HEK293 (cell line): ENCODE measurements around the gene KLHDC10.

ENCODE experiments used
- CTCF ChIA-PET: fragments of 350-600 bp; formaldehyde crosslinking; extraction: SDS; loops from one replicate; lab custom pipeline; 2021; ENCODE audit warnings: antibody characterized with exemption; lab: Yijun Ruan, JAX
- POLR2A ChIA-PET: fragments of 300-600 bp; formaldehyde crosslinking; extraction: SDS; loops from one replicate; lab custom pipeline; 2020; ENCODE audit warnings: antibody characterized with exemption, inconsistent platforms; lab: Yijun Ruan, JAX
- H3K27ac ChIP-seq: fragments of 200-500 bp; sonication (Bioruptor generic); 2 replicates; pipeline ENCODE4 v1.5.1; 2014; ENCODE audit warnings: low read depth, low read length, control low read depth, inconsistent platforms; ENCODE audit errors: extremely low read depth
- H3K36me3 ChIP-seq, 2 experiments: fragments of 200-500 bp in 1 of 2; sonication (Bioruptor generic) in 1 of 2; 1 replicate in 1 of 2; 2 replicates in 1 of 2; pipeline ENCODE4 v1.5.1; 2014 to 2017; ENCODE audit warnings: inconsistent platforms in 2 of 2, low read length in 2 of 2; ENCODE audit not compliant: control insufficient read depth in 2 of 2, insufficient read depth in 1 of 2
- H3K4me1 ChIP-seq: fragments of 200-500 bp; sonication (Bioruptor generic); 2 replicates; pipeline ENCODE4 v1.5.1; 2014; ENCODE audit warnings: mild to moderate bottlenecking, low read length, inconsistent platforms; ENCODE audit not compliant: control insufficient read depth, insufficient read depth
- H3K4me3 ChIP-seq: 2 replicates; pipeline ENCODE4 v1.5.1; 2011; ENCODE audit warnings: low read depth, mild to moderate bottlenecking, control low read depth, low read length, moderate library complexity
- H3K9me3 ChIP-seq: fragments of 200-500 bp; sonication (Bioruptor generic); 2 replicates; pipeline ENCODE4 v1.5.1; 2014; ENCODE audit warnings: low read depth, low read length, inconsistent platforms; ENCODE audit not compliant: control insufficient read depth, insufficient read depth
- BCL11B ChIP-seq: fragments of 450-650 bp; formaldehyde crosslinking; IDR thresholded peaks from 2 replicates; pipeline ENCODE4 v1.5.1; 2016; ENCODE audit warnings: low read depth, missing biosample characterization, missing genetic modification characterization
- GLIS1 ChIP-seq: fragments of 450-650 bp; formaldehyde crosslinking; IDR thresholded peaks from 2 replicates; pipeline ENCODE4 v1.5.1; 2016; ENCODE audit warnings: missing biosample characterization, missing genetic modification characterization
- HOXA7 ChIP-seq: sonication (generic); formaldehyde crosslinking; IDR thresholded peaks from 2 replicates; pipeline ENCODE4 v1.8.1; 2022; ENCODE audit warnings: missing genetic modification reagents, borderline replicate concordance
- INSM2 ChIP-seq: fragments of 450-650 bp; formaldehyde crosslinking; IDR thresholded peaks from 2 replicates; pipeline ENCODE4 v1.5.1; 2016; ENCODE audit warnings: missing biosample characterization, missing genetic modification characterization
- KLF16 ChIP-seq: fragments of 450-650 bp; formaldehyde crosslinking; IDR thresholded peaks from 2 replicates; pipeline ENCODE4 v1.5.1; 2017; ENCODE audit warnings: missing biosample characterization, missing genetic modification characterization
- SP3 ChIP-seq: fragments of 450-650 bp; formaldehyde crosslinking; IDR thresholded peaks from 2 replicates; pipeline ENCODE4 v1.5.1; 2016; ENCODE audit warnings: missing biosample characterization, missing genetic modification characterization
- TCF7L2 ChIP-seq: IDR thresholded peaks from 2 replicates; pipeline ENCODE4 v1.6.1; 2011; ENCODE audit warnings: low read depth, mild to moderate bottlenecking, inconsistent platforms, low read length, moderate library complexity, borderline replicate concordance
- TRIM28 ChIP-seq: IDR thresholded peaks from 2 replicates; pipeline ENCODE4 v1.6.1; 2011; ENCODE audit warnings: low read length, control low read depth, borderline replicate concordance
- WT1 ChIP-seq: fragments of 450-650 bp; formaldehyde crosslinking; IDR thresholded peaks from 2 replicates; pipeline ENCODE4 v1.5.1; 2016; ENCODE audit warnings: missing biosample characterization, missing genetic modification characterization
- YY1 ChIP-seq: fragments of 450-650 bp; formaldehyde crosslinking; IDR thresholded peaks from 2 replicates; pipeline ENCODE4 v1.5.1; 2018; ENCODE audit warnings: missing biosample characterization, missing genetic modification characterization
- ZBTB21 ChIP-seq: fragments of 450-650 bp; formaldehyde crosslinking; IDR thresholded peaks from 2 replicates; pipeline ENCODE4 v1.5.1; 2017; ENCODE audit warnings: missing biosample characterization, missing genetic modification characterization
- ZBTB7A ChIP-seq: fragments of 450-650 bp; formaldehyde crosslinking; IDR thresholded peaks from 2 replicates; pipeline ENCODE4 v1.5.1; 2016; ENCODE audit warnings: low read depth, missing biosample characterization, missing genetic modification characterization
- ZFP37 ChIP-seq: fragments of 450-650 bp; formaldehyde crosslinking; IDR thresholded peaks from 2 replicates; pipeline ENCODE4 v1.5.1; 2016; ENCODE audit warnings: missing biosample characterization, missing genetic modification characterization
- ZFP41 ChIP-seq: fragments of 450-650 bp; formaldehyde crosslinking; IDR thresholded peaks from 2 replicates; pipeline ENCODE4 v1.5.1; 2016; ENCODE audit warnings: missing biosample characterization, missing genetic modification characterization, borderline replicate concordance
- ZIC2 ChIP-seq: fragments of 450-650 bp; formaldehyde crosslinking; IDR thresholded peaks from 2 replicates; pipeline ENCODE4 v1.5.1; 2016; ENCODE audit warnings: missing biosample characterization, missing genetic modification characterization
- ZNF114 ChIP-seq: fragments of 450-650 bp; formaldehyde crosslinking; IDR thresholded peaks from 2 replicates; pipeline ENCODE4 v1.5.0; 2017; ENCODE audit warnings: missing biosample characterization, missing genetic modification characterization
- ZNF132 ChIP-seq: fragments of 450-650 bp; formaldehyde crosslinking; IDR thresholded peaks from 2 replicates; pipeline ENCODE4 v1.5.1; 2017; ENCODE audit warnings: missing biosample characterization, missing genetic modification characterization, borderline replicate concordance
- ZNF202 ChIP-seq: fragments of 450-650 bp; formaldehyde crosslinking; IDR thresholded peaks from 2 replicates; pipeline ENCODE4 v1.5.1; 2016; ENCODE audit warnings: missing biosample characterization, missing genetic modification characterization, borderline replicate concordance
- ZNF211 ChIP-seq: fragments of 450-650 bp; formaldehyde crosslinking; IDR thresholded peaks from 2 replicates; pipeline ENCODE4 v1.5.1; 2016; ENCODE audit warnings: low read depth, missing biosample characterization, missing genetic modification characterization
- ZNF223 ChIP-seq: fragments of 450-650 bp; formaldehyde crosslinking; IDR thresholded peaks from 2 replicates; pipeline ENCODE4 v1.5.1; 2016; ENCODE audit warnings: missing biosample characterization, missing genetic modification characterization
- ZNF24 ChIP-seq: fragments of 450-650 bp; formaldehyde crosslinking; IDR thresholded peaks from 2 replicates; pipeline ENCODE4 v1.5.1; 2016; ENCODE audit warnings: missing biosample characterization, missing genetic modification characterization
- ZNF292 ChIP-seq: fragments of 450-650 bp; formaldehyde crosslinking; IDR thresholded peaks from 2 replicates; pipeline ENCODE4 v1.5.1; 2016; ENCODE audit warnings: low read depth, missing biosample characterization, missing genetic modification characterization, borderline replicate concordance
- ZNF341 ChIP-seq: fragments of 450-650 bp; formaldehyde crosslinking; IDR thresholded peaks from 2 replicates; pipeline ENCODE4; 2016; ENCODE audit warnings: low read depth, missing biosample characterization, missing genetic modification characterization
- ZNF366 ChIP-seq: fragments of 450-650 bp; formaldehyde crosslinking; conservative IDR thresholded peaks from 2 replicates; pipeline ENCODE4 v1.5.1; 2016; ENCODE audit warnings: missing biosample characterization, missing genetic modification characterization
- ZNF48 ChIP-seq: fragments of 450-650 bp; formaldehyde crosslinking; IDR thresholded peaks from 2 replicates; pipeline ENCODE4 v1.5.1; 2016; ENCODE audit warnings: missing biosample characterization, missing genetic modification characterization
- ZNF501 ChIP-seq: fragments of 450-650 bp; formaldehyde crosslinking; IDR thresholded peaks from 2 replicates; pipeline ENCODE4 v1.5.1; 2016; ENCODE audit warnings: missing biosample characterization, missing genetic modification characterization
- ZNF510 ChIP-seq: fragments of 450-650 bp; formaldehyde crosslinking; IDR thresholded peaks from 2 replicates; pipeline ENCODE4 v1.5.1; 2018; ENCODE audit warnings: mild to moderate bottlenecking, missing genetic modification characterization, missing biosample characterization; ENCODE audit not compliant: insufficient replicate concordance
- ZNF610 ChIP-seq: fragments of 450-650 bp; formaldehyde crosslinking; IDR thresholded peaks from 2 replicates; pipeline ENCODE4 v1.5.1; 2016; ENCODE audit warnings: missing biosample characterization, missing genetic modification characterization, borderline replicate concordance
- ZNF629 ChIP-seq: fragments of 450-650 bp; formaldehyde crosslinking; IDR thresholded peaks from 2 replicates; pipeline ENCODE4 v1.5.1; 2017; ENCODE audit warnings: missing biosample characterization, missing genetic modification characterization
- ZNF660 ChIP-seq: fragments of 450-650 bp; IDR thresholded peaks from 2 replicates; pipeline ENCODE4 v1.5.1; 2018; ENCODE audit warnings: missing biosample characterization, mild to moderate bottlenecking, missing genetic modification characterization
- ZNF76 ChIP-seq: fragments of 450-650 bp; formaldehyde crosslinking; IDR thresholded peaks from 2 replicates; pipeline ENCODE4; 2016; ENCODE audit warnings: low read depth, missing biosample characterization, missing genetic modification characterization, borderline replicate concordance
- ZNF830 ChIP-seq: fragments of 450-650 bp; IDR thresholded peaks from 2 replicates; pipeline ENCODE4 v1.5.0; 2018; ENCODE audit warnings: missing biosample characterization, missing genetic modification characterization, low read depth, mild to moderate bottlenecking, moderate library complexity
- ZSCAN16 ChIP-seq: fragments of 450-650 bp; formaldehyde crosslinking; IDR thresholded peaks from 2 replicates; pipeline ENCODE4 v1.5.1; 2016; ENCODE audit warnings: missing biosample characterization, missing genetic modification characterization
- TF ChIP-seq, protein P1 (sequence below): fragments of 450-650 bp; formaldehyde crosslinking; IDR thresholded peaks from 2 replicates; pipeline ENCODE4 v1.5.1; 2016; ENCODE audit warnings: missing biosample characterization, missing genetic modification characterization

Gene KLHDC10

DNA sequence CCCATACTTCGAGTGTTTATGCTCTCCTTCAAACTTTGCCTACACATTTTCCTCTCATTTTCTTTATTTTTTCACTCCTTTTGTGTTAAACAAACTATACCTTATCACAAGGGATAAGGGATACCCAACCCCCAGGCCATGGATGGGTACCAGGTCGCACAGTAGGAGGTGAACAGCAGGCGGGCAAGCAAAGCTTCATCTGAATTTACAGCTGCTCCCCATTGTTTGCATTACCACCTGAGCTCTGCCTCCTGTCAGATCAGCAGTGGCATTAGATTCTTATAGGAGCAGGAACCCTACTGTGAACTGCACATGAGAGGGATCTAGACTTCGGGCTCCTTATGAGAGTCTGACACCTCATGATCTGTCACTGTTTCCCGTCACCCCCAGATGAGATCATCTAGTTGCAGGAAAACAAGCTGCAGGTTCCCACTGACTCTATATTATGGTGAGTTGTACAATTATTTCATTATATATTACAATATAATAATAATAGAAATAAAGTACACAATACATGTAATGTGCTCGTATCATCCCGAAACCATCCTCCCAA lies 47.6 kb upstream of the KLHDC10 start:
- Histone ChIP-seq H3K36me3 (peaks cover 67 to 71% of the 10 kb centered on the region in 2 experiments), H3K4me1 (no peaks in the 10 kb centered on the region), H3K9me3 (no peaks in the 10 kb centered on the region), H3K4me3 (no peak overlapping the region), H3K27ac (no peak overlapping the region)
- ChIA-PET CTCF (interaction anchor here (0.7 kb wide), 1 partner anchor 598 kb away, joined by 5 read pairs; no protein-coding TSS in a partner anchor), POLR2A (no interaction called here)
- TF ChIP-seq BCL11B (tag by site-specific recombination) (no peak), KLF16 (tag by site-specific recombination) (no peak), ZNF48 (tag by site-specific recombination) (no peak), ZNF366 (tag by site-specific recombination) (no peak), TCF7L2 (no peak), ZFP41 (tag by site-specific recombination) (no peak), HOXA7 (CRISPR knock-in tag) (no peak), GLIS1 (tag by site-specific recombination) (peak; percentile 88), SP3 (tag by site-specific recombination) (no peak), YY1 (tag by site-specific recombination) (no peak), ZNF610 (tag by site-specific recombination) (peak; percentile 95), ZNF292 (no peak), ZBTB7A (tag by site-specific recombination) (no peak), ZNF830 (tag by site-specific recombination) (no peak), ZSCAN16 (no peak), ZNF660 (tag by site-specific recombination) (no peak), ZNF211 (tag by site-specific recombination) (no peak), ZBTB21 (tag by site-specific recombination) (no peak), INSM2 (tag by site-specific recombination) (no peak), ZNF629 (tag by site-specific recombination) (no peak), ZNF132 (tag by site-specific recombination) (no peak), ZIC2 (peak; percentile 68)

DNA sequence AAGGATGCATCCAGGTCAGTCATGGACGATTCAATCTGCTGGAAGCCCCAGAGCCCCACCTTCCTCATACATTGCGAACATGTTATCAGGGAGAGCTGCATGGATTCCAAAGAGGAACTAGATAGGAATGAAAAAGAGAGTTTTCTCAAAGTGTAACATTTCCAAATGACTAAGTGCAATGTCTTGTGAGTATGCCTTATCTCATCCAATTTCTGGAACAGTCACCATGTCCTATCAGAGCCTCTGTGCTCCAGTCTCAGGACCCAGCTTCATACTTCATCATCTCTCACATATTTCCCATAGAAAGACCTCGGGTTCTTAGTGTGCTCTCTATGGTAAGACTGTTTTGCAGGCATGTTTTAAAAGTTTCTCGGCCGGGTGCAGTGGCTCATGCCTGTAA lies 45.9 kb upstream of the KLHDC10 start:
- Histone ChIP-seq H3K4me3 (no peak overlapping the region), H3K4me1 (no peaks in the 10 kb centered on the region), H3K9me3 (no peaks in the 10 kb centered on the region), H3K36me3 (peaks cover 63 to 71% of the 10 kb centered on the region in 2 experiments), H3K27ac (no peak overlapping the region)
- POLR2A ChIA-PET = no interaction called here
- CTCF ChIA-PET = interaction anchor here (0.9 kb wide), 1 partner anchor 27 kb away, joined by 3 read pairs; the partner anchor contains the start of gene ZC3HC1
- TF ChIP-seq ZNF510 (tag by site-specific recombination) = no peak
- TF ChIP-seq ZNF341 (tag by site-specific recombination) = no peak
- TF ChIP-seq INSM2 (tag by site-specific recombination) = no peak
- no peak for TF ChIP-seq TRIM28
- TF ChIP-seq ZNF223 (tag by site-specific recombination) = no peak
- no peak for TF ChIP-seq ZFP37 (tag by site-specific recombination)
- no peak for TF ChIP-seq ZNF501
- TF ChIP-seq BCL11B (tag by site-specific recombination) = no peak
- TF ChIP-seq ZNF24 (tag by site-specific recombination) = no peak
- no peak for TF ChIP-seq ZNF76
- TF ChIP-seq ZNF202 (tag by site-specific recombination) = no peak
- TF ChIP-seq ZNF114 (tag by site-specific recombination) = no peak
- TF ChIP-seq WT1 (tag by site-specific recombination) = no peak
- TF ChIP-seq, protein P1, sequence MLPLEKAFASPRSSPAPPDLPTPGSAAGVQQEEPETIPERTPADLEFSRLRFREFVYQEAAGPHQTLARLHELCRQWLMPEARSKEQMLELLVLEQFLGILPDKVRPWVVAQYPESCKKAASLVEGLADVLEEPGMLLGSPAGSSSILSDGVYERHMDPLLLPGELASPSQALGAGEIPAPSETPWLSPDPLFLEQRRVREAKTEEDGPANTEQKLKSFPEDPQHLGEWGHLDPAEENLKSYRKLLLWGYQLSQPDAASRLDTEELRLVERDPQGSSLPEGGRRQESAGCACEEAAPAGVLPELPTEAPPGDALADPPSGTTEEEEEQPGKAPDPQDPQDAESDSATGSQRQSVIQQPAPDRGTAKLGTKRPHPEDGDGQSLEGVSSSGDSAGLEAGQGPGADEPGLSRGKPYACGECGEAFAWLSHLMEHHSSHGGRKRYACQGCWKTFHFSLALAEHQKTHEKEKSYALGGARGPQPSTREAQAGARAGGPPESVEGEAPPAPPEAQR = no peak
- TF ChIP-seq ZBTB7A (tag by site-specific recombination) = no peak
